ENCODE measurements around the gene UBE4A.

The UBE4A gene

GRCh38 chr11:118437208-118438125 lies 78.1 kb downstream of the UBE4A start:
- no peak for FAIRE-seq
- no peak for DNase-seq (ENCODE audit: low spot score)

- no peak for FAIRE-seq
- DNase-seq (ENCODE audit: low spot score), result peak; percentile 28
Measured at GRCh38 chr11:118438314-118438931, 79.0 kb downstream of the UBE4A start.

GRCh38 chr11:118439646-118440045 lies 80.2 kb downstream of the UBE4A start:
- DNase-seq (ENCODE audit: low spot score) (no peak), FAIRE-seq (no peak)

- FAIRE-seq (no peak), DNase-seq (ENCODE audit: low spot score) (no peak)
Measured at GRCh38 chr11:118441770-118442275, 82.4 kb downstream of the UBE4A start.

- FAIRE-seq (no peak), DNase-seq (ENCODE audit: low spot score) (no peak)
Measured at GRCh38 chr11:118442301-118442700, 82.9 kb downstream of the UBE4A start.

GRCh38 chr11:118442908-118443589 lies 83.6 kb downstream of the UBE4A start:
- FAIRE-seq (no peak), DNase-seq (ENCODE audit: low spot score) (no peak)

- DNase-seq (ENCODE audit: low spot score), result no peak
- FAIRE-seq, result no peak
Measured at GRCh38 chr11:118443590-118444218, 84.3 kb downstream of the UBE4A start.

GRCh38 chr11:118447423-118447822 lies 88.0 kb downstream of the UBE4A start:
- FAIRE-seq (no peak), DNase-seq (ENCODE audit: low spot score) (no peak)

GRCh38 chr11:118448294-118448693 lies 88.9 kb downstream of the UBE4A start:
- DNase-seq (ENCODE audit: low spot score) (no peak), FAIRE-seq (no peak)

All from RCC 7860 (cell line).